A549 (cell line): Measurements from ENCODE around the gene NAA16.

Source experiments
- CEBPB ChIP-seq, 2 experiments: fragments of >200 bp in 1 of 2; sonication (Bioruptor Twin) in 1 of 2; formaldehyde crosslinking in 1 of 2; IDR thresholded peaks; 2 replicates each; pipeline ENCODE4 v1.6.1; 2012 to 2016
- CTCF ChIP-seq: fragments of >200 bp; sonication (Bioruptor Twin); formaldehyde crosslinking; IDR thresholded peaks from 3 replicates; pipeline ENCODE4 v1.5.1; 2016
- EP300 ChIP-seq, 2 experiments: fragments of >200 bp; sonication (Bioruptor Twin); formaldehyde crosslinking; IDR thresholded peaks; 2 replicates in 1 of 2; 3 replicates in 1 of 2; pipeline ENCODE4 v1.6.1; 2016 to 2017
- MAX ChIP-seq: IDR thresholded peaks from 2 replicates; pipeline ENCODE4 v1.6.1; 2012
- PHF8 ChIP-seq: fragments of 200-600 bp; sonication (generic); IDR thresholded peaks from 2 replicates; pipeline ENCODE4 v1.6.1; 2016; ENCODE audit warnings: low read depth, mild to moderate bottlenecking, antibody characterized with exemption, moderate library complexity, borderline replicate concordance
- POLR2A ChIP-seq: IDR thresholded peaks from 2 replicates; pipeline ENCODE4 v1.6.1; 2012; ENCODE audit warnings: mild to moderate bottlenecking, low read length
- RCOR1 ChIP-seq: fragments of 150-350 bp; IDR thresholded peaks from 2 replicates; pipeline ENCODE4 v1.6.1; 2014; ENCODE audit warnings: antibody characterized with exemption, low read length, low read depth
- REST ChIP-seq: fragments of 200-600 bp; sonication (generic); IDR thresholded peaks from 2 replicates; pipeline ENCODE4 v1.6.1; 2016; ENCODE audit warnings: antibody characterized with exemption, mild to moderate bottlenecking, moderate library complexity
- SMC3 ChIP-seq: fragments of >200 bp; sonication (Bioruptor Twin); formaldehyde crosslinking; IDR thresholded peaks from 3 replicates; pipeline ENCODE4 v1.6.1; 2018; ENCODE audit warnings: inconsistent platforms

DNA sequence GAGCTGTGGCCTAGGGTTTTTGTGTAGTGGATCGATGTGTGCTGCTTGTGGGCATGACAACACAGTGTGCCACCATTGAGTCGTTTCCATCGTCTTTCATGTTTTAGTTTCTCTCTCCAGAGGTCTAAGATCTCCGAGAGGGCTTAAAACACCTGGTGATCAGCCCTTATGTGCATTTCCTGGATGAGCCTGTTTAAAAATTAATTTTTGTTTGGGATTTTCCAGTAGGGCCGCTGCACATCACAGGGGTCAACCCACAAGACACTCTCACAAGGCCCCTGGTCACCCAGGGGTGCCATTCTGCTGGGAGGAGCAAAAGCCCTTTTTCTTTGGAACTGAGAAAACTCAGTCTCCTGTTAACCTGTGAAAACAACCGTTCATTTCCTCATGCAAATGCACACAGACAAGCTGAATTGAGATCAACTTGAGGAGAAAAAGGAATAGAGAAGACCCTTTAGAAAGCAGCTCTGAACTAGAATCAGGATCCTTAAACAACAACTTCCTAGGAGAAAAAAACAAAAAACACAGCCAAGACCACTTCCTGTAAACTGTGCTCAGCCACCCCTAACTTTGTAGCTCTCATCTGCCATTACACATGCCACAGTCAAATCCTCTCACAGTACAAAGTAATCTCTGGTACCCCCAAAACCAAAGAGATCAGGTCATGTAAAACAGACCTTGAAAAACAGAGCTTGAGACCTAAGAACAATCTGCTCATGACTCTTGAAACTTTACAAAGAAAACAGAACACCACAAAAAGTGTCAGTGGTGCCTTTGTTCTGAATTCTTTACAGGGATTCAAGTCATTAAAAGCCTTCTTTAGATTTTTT, 39.4 kb upstream of the NAA16 start:
- TF ChIP-seq EP300 (IDR thresholded peaks at IDR 0.05): no peak
- TF ChIP-seq CTCF: no peak
- no peak for TF ChIP-seq MAX
- TF ChIP-seq POLR2A: no peak
- no peak for TF ChIP-seq REST
- TF ChIP-seq CEBPB (IDR thresholded peaks at IDR 0.05): no peak
- no peak for TF ChIP-seq RCOR1
- no peak for TF ChIP-seq PHF8
- TF ChIP-seq SMC3: no peak
